Adipose tissue (tissue), 3 donors: ENCODE results near the gene ITPRIPL2. TPM values are rescaled to one million over a fixed set of nuclear protein-coding genes. Genes with fewer than 3 reads are reported as not detected.

ENCODE experiments used
- H3K27ac ChIP-seq: one replicate; pipeline ENCODE4 v1.5.1; 2013; ENCODE audit warnings: low read depth, low read length
- WGBS, 3 donors: extraction: QIAGEN DNeasy Blood & Tissue Kit; methylation state at CpG; one replicate each; pipeline ENCODE4 v1.1.7; 2013; 5-methylcytosine and 5-hydroxymethylcytosine counted together
- polyA plus RNA-seq, 3 donors: library from polyadenylated mRNA; stranded (reverse); fragments of 200-250 nt; gene quantifications; one replicate each; pipeline ENCODE4 v1.2.3, GENCODE V29; 2013
- donor health status: healthy with polysubstance abuse.
- donor health status: Bipolar disorder and iron deficiency.
- donor health status: healthy.

ITPRIPL2 gene
- polyA plus RNA-seq, 3 donors, result 7.7 to 29.1 (median 25.4) TPM

DNA sequence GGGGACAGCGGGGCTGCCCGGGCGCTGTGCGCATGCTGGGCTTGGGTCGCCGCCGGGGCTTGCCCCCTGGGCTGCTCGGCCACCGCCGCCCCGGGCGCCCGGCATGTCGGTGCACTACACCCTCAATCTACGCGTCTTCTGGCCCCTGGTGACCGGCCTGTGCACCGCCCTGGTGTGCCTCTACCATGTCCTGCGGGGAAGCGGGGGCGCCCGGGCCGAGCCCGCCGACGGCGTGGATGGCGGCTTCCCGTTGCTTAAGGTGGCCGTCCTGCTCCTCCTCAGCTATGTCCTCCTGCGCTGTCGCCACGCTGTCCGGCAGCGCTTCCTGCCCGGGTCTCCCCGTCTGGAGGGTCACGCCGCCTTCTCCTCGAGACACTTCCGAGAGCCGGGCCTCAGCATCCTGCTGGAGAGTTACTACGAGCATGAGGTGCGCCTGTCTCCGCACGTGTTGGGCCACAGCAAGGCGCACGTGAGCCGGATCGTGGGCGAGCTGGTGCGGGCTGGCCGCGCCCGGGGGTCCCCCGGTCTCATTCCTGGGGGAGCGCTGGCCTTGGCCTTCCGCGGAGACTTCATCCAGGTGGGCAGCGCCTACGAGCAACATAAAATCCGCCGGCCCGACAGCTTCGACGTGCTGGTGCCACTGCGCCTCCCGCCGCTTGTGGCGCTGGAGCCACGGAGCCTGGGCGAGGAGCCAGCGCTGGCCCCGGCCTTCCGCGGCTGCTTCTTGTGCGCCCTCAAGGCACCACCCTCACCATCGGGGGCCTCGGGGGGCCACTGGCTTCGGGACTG is 789 bp downstream of the ITPRIPL2 start:
- H3K27ac ChIP-seq, result peak overlapping the region; percentile 79
- WGBS, 3 donors, result 13 to 18% (median 15%) methylated on average over 71 to 80 of the region's 80 CpGs

DNA sequence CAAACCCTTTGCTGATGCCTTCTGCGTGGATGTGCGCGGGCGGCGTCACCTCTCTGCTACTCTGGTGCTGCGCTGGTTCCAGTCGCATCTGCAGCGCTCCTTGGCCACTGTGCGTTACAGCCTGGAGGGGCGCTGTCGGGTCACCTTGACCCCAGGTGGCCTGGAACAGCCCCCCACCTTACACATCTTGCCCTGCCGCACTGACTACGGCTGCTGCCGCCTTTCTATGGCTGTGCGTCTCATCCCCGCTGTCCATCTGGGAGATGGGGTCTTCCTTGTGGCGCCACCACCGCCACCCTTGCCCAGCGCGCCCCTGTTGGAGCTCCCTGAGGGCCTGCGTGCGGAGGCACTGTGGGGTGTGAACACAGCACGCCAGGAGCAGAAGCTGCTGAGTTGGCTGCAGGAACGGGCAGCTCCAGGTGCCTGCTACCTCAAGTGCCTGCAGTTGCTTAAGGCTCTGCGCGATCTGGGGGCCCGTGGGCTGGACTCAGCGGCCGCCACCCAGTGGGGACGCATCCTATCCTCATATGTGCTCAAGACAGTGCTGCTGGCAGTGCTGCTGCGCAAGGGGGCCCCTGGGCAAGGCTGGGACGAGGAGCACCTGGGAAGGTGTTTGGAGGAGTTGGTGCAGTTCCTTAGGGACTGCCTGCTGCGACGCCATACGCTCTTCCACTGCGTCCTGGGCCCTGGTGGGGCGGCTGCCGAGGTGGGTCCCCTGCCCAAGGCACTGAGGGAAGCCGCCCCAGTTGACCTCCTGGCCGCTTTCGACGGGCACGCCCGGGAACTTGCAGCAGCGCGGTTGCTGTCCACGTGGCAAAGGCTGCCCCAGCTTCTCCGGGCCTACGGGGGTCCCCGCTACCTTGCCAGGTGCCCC is 1.6 kb downstream of the ITPRIPL2 start:
- WGBS, 3 donors, result 78 to 85% (median 83%) methylated on average over 48 to 50 of the region's 50 CpGs
- H3K27ac ChIP-seq, result peak overlapping the region; percentile 79

DNA sequence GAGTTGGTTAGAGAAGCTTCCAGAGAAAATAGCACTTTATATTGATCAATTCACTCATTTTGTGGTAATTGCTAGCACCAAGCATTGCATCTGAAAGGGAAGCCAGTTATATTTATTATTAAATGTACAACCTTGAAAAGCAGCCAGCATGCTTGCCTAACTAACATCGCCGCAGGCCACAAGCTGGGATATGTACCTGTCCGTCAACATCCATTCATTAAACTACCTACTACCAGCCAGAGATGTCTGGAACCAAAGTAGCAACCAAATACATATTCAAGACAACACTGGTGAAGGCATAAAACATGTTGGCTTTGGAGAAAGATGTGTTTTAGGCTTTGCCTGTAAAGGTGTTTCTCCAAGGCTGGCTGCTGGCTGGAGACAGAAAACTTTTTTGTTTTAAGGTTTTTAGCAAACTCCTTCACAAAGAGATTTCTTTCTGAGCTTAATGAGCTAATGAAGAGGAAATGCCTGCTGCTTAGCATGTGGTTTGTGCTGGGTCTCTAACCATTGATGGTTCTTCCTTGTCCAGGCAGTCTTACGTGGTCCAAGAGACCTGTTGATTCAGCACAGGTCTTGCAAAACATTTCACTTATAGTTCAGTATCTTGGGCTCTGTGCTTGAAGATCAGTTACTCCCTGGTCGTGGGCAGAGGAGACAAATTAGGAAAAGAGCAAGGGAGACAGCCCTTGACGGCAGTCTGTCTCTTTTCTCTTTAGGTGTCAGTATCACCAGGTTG is 3.1 kb downstream of the ITPRIPL2 start:
- 42 to 59% (median 53%) methylated on average over 6 of the region's 6 CpGs for whole genome bisulfite sequencing, 3 donors

DNA sequence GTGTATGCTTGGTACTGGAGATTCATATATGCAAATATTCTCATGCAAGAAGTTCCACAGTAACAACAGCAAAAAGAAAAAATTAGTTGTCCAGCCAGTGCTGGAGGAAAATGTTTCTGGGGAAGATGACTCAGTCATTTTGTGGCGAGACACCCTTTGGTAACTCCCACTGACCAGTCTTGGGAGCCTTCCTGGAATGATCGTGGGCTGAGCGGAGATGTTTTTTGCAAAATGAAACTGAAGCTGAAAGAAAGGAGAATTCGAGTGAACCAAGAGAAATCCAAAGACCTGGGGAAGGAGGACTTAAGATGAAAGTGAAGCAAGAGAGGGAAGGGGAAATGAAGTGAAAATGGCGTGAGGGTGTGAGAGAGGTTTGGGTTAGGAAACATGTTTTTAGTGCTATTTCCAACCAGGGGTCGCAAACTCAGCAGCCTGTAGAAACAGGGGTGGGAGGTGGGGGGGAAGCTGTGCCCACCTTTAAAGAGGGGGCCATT is 5.2 kb downstream of the ITPRIPL2 start:
- 6 to 69% (median 11%) methylated on average over 6 of the region's 6 CpGs for WGBS, 3 donors
- H3K27ac ChIP-seq, result peak overlapping the region; percentile 86

More for the DNA sequence above, 3.1 kb downstream of the ITPRIPL2 start:
- H3K27ac ChIP-seq, result no peak overlapping the region

DNA sequence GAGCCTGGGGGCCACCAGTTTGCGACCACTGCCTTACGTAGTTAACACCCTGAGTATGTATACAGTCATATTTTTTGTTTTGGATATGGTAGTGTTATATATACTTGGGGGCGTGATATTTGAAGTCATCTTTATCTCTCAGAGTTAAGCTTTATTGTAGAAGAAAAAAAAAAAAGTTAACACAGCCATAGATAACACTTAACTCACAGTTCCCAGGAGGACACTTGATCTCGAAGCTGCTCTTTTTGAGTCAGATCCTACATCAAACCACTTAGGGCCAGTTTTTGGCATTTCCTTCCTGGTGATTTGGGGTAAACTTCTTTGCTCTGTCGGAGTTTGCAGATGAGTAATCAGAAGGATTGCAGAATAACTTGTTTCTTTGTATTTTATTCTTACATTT is 5.8 kb downstream of the ITPRIPL2 start:
- WGBS, 3 donors, result 33 to 65% (median 38%) methylated on average over 5 of the region's 5 CpGs
- peak overlapping the region; percentile 86 for H3K27ac ChIP-seq

DNA sequence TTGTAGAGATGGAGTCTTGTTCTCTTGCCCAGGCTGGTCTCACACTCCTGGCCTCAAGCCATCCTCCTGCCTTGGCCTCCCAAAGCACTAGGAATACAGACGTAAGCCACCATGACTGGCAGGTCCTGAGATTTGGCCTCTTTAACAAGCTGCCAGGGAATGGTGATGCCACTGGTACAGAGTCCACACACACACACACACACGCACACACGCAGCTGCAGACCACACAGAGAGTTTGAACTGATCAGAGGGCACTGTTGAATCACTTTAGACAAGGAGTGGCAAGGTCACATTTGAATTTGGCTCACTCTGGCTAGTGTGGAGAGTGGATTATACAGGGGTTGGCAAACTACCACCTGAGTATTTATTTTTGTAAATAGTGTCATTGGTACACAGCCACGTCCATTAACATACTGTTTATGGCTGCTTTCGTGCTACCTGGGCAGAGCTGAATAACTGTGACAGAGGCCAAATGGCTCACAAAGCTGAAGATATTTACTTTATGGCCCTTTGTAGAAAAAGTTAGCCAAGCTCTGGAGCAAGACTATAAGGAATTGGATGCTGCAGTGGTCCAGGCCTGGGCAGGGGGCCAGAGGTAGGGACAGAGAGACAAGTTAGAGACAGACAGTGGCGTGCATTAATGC is 9.9 kb downstream of the ITPRIPL2 start:
- H3K27ac ChIP-seq, result no peak overlapping the region
- 38 to 95% (median 79%) methylated on average over 6 of the region's 6 CpGs for WGBS, 3 donors

DNA sequence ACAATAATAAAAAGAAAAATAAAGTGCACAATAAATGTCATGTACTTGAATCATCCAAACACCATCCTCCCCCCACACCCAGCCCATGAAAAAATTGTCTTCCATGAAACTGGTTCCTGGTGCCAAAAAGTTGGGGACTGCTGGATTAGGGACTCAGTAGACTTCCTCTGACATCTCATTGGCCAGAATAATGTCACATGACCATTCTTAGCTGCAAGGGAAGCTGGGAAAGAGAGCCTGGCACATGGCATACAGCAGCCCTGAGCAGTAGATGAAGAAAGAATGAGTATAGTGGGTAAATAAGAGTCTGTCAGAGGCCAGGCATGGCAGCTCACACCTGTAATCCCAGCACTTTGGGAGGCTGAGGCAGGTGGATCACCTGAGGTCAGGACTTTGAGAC is 12.5 kb downstream of the ITPRIPL2 start:
- H3K27ac ChIP-seq, result no peak overlapping the region

DNA sequence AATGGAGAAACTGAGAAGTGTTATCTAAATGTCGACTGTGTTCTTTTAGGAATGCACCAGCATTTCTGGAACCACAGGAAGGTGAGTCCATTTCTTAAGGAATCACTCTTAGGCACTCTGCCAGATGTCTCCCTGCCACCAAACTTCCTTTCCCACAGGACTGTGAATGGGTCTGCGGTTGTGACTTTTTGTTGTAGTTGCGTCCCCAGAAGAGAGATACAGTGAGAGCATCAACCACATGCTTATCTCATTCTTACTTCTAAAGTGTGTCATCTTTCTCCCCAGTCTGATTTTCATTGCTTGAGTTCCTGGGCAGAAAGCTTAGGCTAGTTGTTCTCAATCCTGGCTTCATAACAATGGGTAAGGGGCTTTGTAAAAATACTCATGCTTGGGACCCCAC is 13.4 kb downstream of the ITPRIPL2 start:
- H3K27ac ChIP-seq, result no peak overlapping the region
- WGBS, 3 donors, result 69 to 81% (median 69%) methylated on average over 3 of the region's 3 CpGs

DNA sequence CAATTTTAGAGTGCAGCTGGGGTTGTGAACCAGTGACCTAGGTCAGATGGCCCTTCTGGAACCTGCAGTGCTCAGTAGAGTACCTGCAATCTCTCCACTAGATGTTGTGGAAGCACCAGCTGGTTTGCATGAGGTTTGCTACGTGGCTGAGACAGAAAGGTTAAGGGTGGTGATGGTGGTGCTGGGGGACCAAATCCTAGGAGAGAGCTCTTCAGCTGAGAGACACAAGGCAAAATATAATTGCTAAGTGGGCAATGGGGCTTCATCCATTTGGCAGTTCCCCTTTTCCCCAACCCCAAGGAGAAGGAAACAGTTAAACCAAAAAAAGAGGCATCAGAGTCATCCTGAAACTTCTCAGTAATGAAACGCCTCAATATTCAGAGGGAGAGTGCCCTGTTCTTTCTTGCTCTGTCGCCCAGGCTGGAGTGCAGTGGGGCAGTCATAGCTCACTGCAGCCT is 13.9 kb downstream of the ITPRIPL2 start:
- H3K27ac ChIP-seq, result no peak overlapping the region
- WGBS, 3 donors, result 46 to 86% (median 51%) methylated on average over 3 of the region's 3 CpGs

DNA sequence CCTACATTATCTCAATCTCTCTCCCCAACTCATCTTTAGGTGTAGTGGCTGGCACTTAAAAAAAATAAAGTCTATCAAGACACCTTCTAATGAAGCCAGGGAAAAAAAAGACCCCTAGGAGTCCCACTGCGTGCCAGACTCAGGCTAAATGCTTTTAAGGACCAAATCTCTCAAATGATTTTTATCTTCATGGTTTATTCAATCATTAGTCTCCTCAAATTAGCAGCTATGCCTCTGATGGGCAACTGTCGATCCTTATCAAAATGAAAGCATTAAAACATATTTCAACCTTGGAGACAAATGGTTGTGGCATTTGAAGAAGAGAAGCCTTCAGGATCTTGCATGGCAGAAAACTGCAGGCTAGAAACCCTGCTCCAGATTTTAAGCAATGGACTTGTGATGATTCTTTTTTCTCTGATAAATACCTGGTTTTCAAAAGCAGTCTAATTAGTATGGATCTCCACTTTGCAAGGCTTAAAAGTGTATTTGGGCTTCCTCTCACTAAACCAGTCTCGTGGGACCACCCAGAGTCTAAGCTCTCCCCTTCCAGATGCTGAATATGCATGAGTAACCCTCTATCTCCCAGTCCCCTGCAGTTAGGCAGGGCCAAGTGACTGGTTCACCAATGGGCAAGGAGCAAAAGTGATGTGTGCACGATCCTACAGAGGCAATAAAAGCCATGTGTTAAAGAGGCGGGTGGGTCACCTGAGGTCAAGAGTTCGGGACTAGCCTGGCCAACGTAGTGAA is 14.9 kb downstream of the ITPRIPL2 start:
- H3K27ac ChIP-seq, result no peak overlapping the region
- WGBS, 3 donors, result 78 to 85% (median 81%) methylated on average over 7 of the region's 7 CpGs

DNA sequence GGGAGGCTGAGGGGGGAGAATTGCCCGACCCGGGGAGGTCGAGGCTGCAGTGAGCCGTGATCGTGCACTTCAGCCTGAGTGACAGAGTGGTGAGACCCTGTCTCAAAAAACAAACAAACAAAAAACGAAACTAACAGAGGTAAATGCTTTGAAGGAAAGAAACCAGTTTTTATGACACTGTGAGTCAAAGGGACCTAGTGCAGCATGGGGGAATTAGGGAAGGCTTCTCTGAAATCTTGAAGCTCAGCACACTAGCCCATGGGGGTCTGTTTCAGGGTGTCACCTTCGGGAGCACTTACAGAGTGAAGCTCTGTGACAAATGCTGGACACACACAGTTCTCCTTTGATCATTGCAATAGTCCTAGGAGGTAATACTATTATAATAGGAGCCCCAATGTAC is 16.6 kb downstream of the ITPRIPL2 start:
- 72 to 80% (median 75%) methylated on average over 7 of the region's 7 CpGs for WGBS, 3 donors

DNA sequence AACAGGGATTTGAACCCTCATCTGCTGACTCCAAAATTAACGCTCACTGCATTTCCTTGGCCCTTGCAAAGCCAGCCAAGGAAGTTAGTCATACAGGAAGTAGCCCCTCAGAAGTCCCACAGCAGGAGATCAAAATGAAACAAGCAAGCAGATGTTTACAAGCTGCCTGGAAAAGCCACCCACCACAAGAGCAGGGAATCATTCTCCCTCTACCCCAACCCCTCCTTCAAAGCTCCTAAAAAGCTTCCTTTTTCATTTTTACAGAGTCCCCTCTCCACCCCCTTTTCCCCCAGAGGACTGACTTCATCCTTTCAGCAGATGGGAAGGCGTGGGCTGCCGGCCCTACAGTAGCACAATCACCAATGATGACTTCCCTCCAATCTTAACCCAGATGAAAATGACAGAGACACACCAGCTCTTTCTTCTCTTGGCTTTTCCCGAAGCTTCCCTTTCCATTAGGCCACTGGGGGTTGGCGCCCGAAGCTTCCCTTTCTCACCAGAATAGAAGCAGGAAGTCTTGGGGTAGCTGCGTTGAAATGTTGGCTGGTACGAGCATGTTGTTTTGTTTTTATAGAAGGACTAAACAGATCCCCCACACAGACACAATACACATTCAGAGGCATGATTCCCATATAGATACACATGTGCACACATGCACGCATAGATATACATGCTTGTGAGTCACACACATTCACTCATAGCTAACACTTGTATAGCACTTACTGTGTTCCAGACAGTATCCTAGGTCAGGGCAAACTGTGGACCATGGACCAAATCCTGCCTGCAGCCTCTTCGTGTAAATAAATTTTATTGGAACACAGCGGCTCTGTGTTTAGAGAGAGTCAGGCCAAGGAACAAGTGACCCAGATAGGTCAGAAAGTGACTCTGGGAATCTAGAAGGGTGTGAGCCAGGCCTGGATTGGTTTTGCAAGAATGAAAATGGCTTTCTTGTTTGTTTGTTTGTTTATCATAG is 17.4 kb downstream of the ITPRIPL2 start:
- WGBS, 3 donors, result 16 to 61% (median 21%) methylated on average over 11 of the region's 11 CpGs
- peak overlapping the region; percentile 64 for H3K27ac ChIP-seq

More for the DNA sequence above, 16.6 kb downstream of the ITPRIPL2 start:
- H3K27ac ChIP-seq, result no peak overlapping the region

DNA sequence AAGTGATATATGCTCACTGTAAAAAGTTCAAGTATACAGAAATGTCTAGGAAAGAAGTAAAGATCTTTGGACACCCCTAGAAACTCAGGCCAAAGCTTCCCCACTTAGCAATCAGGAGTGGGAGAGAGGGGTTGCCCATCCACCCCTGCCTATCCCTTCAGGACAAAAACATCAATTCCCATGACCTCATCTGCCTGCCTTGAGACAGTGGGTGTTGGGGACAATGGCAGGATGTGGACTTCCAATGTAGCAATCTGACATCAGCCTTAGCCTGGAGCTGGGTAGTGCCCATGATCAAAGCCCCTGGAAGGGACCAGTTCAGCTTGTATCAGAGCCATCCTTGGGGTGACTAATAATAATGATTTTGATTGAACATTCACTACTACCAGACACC is 18.1 kb downstream of the ITPRIPL2 start:
- H3K27ac ChIP-seq, result no peak overlapping the region

DNA sequence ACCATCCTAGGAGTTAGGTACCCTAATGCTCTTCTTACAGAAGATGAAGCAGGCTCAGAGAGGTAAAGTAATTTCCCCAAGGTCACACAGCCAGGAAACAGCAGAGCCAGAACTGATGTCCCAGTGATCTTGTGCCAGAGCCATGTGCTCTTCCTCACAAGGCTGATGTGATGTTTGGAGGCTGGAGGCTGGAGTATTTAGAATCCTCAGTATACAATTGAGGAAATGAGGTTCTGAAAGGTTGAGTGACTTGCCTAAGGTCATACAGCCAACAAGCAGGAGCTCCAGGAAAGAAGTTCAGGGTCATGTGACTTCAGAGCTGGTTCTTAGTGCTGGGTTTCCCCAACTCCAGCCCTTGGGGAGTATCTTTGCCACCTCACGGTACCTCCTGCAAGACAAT is 18.5 kb downstream of the ITPRIPL2 start:
- WGBS, 3 donors, result 76 to 100% (median 83%) methylated on average over 1 of the region's 1 CpG
- no peak overlapping the region for H3K27ac ChIP-seq

DNA sequence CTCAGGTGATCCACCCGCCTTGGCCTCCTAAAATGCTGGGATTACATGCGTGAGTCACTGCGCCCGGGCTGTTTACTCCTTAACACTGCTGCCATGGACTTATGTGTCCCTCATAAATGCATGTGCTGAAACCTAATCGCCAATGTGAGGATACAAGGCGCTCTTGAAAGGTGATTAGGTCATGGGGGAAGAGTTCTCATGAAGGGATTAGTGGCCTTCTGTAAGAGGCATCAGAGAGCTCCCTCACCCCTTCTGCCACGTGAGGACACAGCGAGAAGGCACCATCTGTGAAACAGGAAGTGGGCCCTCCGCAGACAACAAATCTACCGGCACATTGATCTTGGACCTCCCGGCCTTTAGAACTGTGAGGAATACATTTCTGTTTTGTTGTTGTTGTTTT is 19.1 kb downstream of the ITPRIPL2 start:
- no peak overlapping the region for H3K27ac ChIP-seq
- 74 to 78% (median 76%) methylated on average over 11 of the region's 11 CpGs for WGBS, 3 donors

DNA sequence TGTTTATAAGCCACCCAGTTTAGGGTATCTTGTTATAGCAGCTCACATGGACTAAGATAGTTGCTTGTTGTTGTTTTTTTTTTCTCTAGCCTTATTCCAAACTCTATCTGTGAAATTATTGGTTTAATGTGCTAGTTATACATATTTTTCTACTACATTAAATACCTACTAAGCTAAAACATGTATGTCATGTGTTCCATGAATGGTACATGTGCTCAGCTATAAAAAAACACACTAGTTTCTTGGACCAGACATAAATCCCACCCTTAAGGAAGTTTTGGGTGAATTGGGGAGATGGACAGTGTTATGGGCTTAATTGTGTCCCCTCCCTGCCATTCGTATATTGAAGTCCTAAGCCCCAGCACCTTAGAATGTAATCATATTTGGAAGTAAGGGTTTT is 19.8 kb downstream of the ITPRIPL2 start:
- H3K27ac ChIP-seq, result no peak overlapping the region
- WGBS, 3 donors, result 74 to 90% (median 89%) methylated on average over 1 of the region's 1 CpG
